PFSK-1 (cell line): ENCODE results near the gene TNS3.

Experiments used
- FOXP2 ChIP-seq: optimal IDR thresholded peaks from 2 replicates; pipeline ENCODE3; 2011; ENCODE audit warnings: borderline replicate concordance, control low read depth, inconsistent platforms; ENCODE audit not compliant: insufficient read depth; ENCODE audit errors: extremely low read length, extremely low read depth
- POLR2AphosphoS5 ChIP-seq: IDR thresholded peaks from 2 replicates; pipeline ENCODE4 v1.6.1; 2012; ENCODE audit warnings: low read depth, mild to moderate bottlenecking, control low read depth, low read length, moderate library complexity
- REST ChIP-seq, 2 experiments: IDR thresholded peaks; 2 replicates each; pipeline versions ENCODE4 v1.6.1 to v1.8.0; 2011 to 2012; ENCODE audit warnings: low read depth in 2 of 2, low read length in 2 of 2, control low read depth in 1 of 2, inconsistent platforms in 1 of 2, mild to moderate bottlenecking in 1 of 2, moderate library complexity in 1 of 2; ENCODE audit not compliant: insufficient read depth in 1 of 2
- SIN3A ChIP-seq: IDR thresholded peaks from 2 replicates; pipeline ENCODE4 v1.6.1; 2012; ENCODE audit warnings: mild to moderate bottlenecking, low read length, moderate library complexity, borderline replicate concordance; ENCODE audit not compliant: insufficient read depth
- TAF1 ChIP-seq: IDR thresholded peaks from 2 replicates; pipeline ENCODE4 v1.6.1; 2012; ENCODE audit warnings: low read length, control low read depth, borderline replicate concordance; ENCODE audit not compliant: insufficient read depth

The TNS3 gene

GRCh38 chr7:47516386-47516785 is 65.5 kb downstream of the TNS3 start:
- TF ChIP-seq POLR2AphosphoS5 (no peak), TAF1 (no peak), SIN3A (no peak), REST (IDR thresholded peaks at IDR 0.05; ENCODE audit: insufficient read depth in 1 of 2, low read depth in 2 of 2, low read length in 2 of 2) (no peak), FOXP2 (no peak)

GRCh38 chr7:47515305-47515834 is 66.5 kb downstream of the TNS3 start:
- TF ChIP-seq FOXP2 (no peak), TAF1 (no peak), POLR2AphosphoS5 (no peak), REST (IDR thresholded peaks at IDR 0.05; ENCODE audit: insufficient read depth in 1 of 2, low read depth in 2 of 2, low read length in 2 of 2) (no peak), SIN3A (no peak)

DNA sequence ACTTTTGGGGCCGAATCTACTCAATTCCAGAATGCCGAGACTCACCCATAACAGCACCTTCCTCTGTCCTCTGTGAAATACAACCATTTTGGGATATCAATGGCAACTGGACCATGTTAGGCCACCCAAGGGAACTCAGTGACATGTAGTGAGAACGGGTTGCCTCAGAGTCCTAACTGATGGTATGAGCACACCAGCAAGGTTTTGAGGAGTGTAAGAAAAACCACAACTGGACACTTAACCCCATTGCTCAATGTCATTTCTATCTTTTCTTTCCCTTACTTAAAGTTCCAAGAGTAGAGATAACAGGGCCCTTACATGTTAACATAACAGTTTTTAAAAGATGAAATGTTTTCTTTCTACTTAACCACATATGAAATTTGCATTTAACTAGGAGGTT is 67.1 kb downstream of the TNS3 start:
- TF ChIP-seq SIN3A: no peak
- TF ChIP-seq TAF1: no peak
- TF ChIP-seq POLR2AphosphoS5: no peak
- no peak for TF ChIP-seq REST (IDR thresholded peaks at IDR 0.05; ENCODE audit: insufficient read depth in 1 of 2, low read depth in 2 of 2, low read length in 2 of 2)
- no peak for TF ChIP-seq FOXP2

DNA sequence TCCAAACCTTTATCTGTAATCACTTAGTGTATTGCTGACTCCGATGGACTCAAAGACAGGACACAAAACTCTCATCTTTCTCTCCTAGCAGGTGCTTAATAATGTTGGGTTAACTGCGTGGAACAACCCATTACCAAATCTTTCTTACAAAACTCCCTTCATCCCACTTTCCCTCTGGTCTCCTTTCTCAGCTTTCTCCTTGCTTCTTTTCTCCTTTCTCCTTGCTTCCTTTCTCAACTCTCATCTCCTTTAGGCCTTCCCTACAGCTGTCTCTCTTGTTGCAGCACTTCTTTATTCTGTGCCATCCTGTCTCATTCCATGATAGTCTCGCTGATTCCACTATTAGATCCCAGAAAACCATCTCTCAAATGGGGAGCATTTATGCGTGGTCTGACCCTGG is 67.5 kb downstream of the TNS3 start:
- no peak for TF ChIP-seq REST (IDR thresholded peaks at IDR 0.05; ENCODE audit: insufficient read depth in 1 of 2, low read depth in 2 of 2, low read length in 2 of 2)
- no peak for TF ChIP-seq SIN3A
- TF ChIP-seq FOXP2: no peak
- no peak for TF ChIP-seq POLR2AphosphoS5
- no peak for TF ChIP-seq TAF1
